C4-2B (cell line): Measurements from ENCODE around the gene ADAMTS14.

Experiments
- H3K27ac ChIP-seq: fragments of 450-650 bp; 2 replicates; pipeline ENCODE4 v1.5.1; 2017
- ZFX ChIP-seq: fragments of 450-650 bp; IDR thresholded peaks from 2 replicates; pipeline ENCODE4 v1.6.1; 2017
- TF ChIP-seq, protein P1 (sequence below): fragments of 450-650 bp; conservative IDR thresholded peaks from 2 replicates; pipeline ENCODE4 v1.5.1; 2017; ENCODE audit warnings: mild to moderate bottlenecking

Gene ADAMTS14

GRCh38 chr10:70771311-70772194 is 99.2 kb downstream of the ADAMTS14 start:
- no peak overlapping the region for H3K27ac ChIP-seq
- TF ChIP-seq, protein P1, sequence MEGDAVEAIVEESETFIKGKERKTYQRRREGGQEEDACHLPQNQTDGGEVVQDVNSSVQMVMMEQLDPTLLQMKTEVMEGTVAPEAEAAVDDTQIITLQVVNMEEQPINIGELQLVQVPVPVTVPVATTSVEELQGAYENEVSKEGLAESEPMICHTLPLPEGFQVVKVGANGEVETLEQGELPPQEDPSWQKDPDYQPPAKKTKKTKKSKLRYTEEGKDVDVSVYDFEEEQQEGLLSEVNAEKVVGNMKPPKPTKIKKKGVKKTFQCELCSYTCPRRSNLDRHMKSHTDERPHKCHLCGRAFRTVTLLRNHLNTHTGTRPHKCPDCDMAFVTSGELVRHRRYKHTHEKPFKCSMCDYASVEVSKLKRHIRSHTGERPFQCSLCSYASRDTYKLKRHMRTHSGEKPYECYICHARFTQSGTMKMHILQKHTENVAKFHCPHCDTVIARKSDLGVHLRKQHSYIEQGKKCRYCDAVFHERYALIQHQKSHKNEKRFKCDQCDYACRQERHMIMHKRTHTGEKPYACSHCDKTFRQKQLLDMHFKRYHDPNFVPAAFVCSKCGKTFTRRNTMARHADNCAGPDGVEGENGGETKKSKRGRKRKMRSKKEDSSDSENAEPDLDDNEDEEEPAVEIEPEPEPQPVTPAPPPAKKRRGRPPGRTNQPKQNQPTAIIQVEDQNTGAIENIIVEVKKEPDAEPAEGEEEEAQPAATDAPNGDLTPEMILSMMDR = no peak
- no peak for TF ChIP-seq ZFX

GRCh38 chr10:70772627-70773026 is 100.3 kb downstream of the ADAMTS14 start:
- TF ChIP-seq, protein P1 = no peak
- TF ChIP-seq ZFX = no peak
- no peak overlapping the region for H3K27ac ChIP-seq

DNA sequence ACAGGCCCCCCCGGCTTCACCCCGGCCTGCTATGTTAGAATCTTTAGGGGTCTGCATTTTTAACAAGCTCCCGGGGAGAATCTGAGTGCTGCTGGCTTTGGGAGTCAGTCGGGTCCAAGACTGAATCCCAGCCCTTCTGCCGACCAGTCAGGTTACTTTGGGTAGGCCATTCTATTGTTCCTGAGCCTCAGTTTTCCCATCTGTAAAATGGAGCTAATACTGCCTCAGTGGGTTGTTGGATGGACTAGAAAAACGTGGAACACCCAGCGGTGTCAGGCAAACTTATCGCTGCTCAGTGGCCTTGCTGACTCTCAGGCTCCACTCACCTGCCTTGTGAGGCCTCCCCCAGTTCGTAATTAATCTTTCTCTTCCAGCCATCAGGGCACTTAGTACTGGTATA is 101.2 kb downstream of the ADAMTS14 start:
- H3K27ac ChIP-seq = no peak overlapping the region
- TF ChIP-seq, protein P1 = no peak
- TF ChIP-seq ZFX = no peak

- no peak for TF ChIP-seq ZFX
- TF ChIP-seq, protein P1 = no peak
- H3K27ac ChIP-seq = peak overlapping the region; percentile 64
Measured at GRCh38 chr10:70773965-70774809, 101.9 kb downstream of the ADAMTS14 start.

DNA sequence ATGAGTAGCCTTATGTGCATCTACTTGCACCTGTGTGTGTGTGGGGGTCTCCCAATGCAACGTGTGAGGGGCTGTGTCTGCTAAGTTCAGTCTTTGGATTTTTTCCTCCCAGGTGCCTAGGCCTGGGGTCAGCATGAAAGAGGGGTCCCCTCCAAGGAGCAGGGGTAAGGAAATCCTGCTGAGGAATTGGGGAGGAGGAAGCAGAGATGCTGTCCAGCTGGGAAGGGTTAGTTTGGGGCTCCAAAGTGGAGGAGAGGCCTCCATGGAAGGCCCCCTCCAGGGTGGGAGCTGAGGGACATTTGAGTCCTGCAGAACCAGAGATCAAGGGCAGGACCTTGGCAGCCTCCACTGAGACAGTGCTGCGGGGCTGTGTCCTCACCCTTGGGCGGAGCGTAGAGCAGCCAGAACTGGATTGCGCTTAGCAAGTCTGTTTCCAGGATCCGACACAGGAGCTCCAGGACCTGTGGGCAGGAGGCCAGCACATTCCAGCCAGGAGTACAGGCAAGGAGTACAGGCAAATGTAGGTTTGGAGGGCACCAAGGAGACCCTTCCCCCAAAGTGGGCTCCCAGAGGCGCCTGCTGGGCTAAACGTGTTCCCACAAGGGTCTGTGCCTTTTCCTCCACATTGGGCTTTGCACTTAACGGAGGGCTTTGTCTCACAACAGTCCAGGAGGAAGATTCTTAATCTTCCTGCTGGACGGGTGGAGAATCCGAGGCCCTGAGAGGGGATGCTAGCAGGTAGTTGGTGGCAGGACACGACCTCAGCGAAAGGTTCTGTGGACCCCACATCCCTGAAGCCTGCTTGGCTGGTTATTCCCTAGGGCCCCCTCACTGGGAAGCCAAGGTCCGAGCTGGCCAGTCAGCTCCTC is 102.7 kb downstream of the ADAMTS14 start:
- H3K27ac ChIP-seq = peak overlapping the region; percentile 64
- TF ChIP-seq, protein P1 = no peak
- TF ChIP-seq ZFX = no peak

GRCh38 chr10:70775679-70776454 is 103.6 kb downstream of the ADAMTS14 start:
- TF ChIP-seq, protein P1 = no peak
- no peak for TF ChIP-seq ZFX
- peak overlapping the region; percentile 64 for H3K27ac ChIP-seq
